ENCODE measurements around the gene MEX3D. TPM values are rescaled to one million over a fixed set of nuclear protein-coding genes. Genes with fewer than 3 reads are reported as not detected.

The MEX3D gene
- total RNA-seq, 4 donors from 2014 or later, result 18.8 to 47.8 (median 28.7) TPM

- H3K4me3 ChIP-seq, result peak overlapping the region; percentile 24 to 51
- H3K36me3 ChIP-seq, result peaks cover 0 to 6% of the 10 kb centered on the region in 2 donors
- H3K27me3 ChIP-seq, result peaks cover 77% of the 10 kb centered on the region
- H3K4me1 ChIP-seq, result peaks cover 0 to 58% (median 7%) of the 10 kb centered on the region in 3 donors
- TF ChIP-seq POLR2AphosphoS5 (IDR thresholded peaks at IDR 0.05), result peak; percentile 14
- TF ChIP-seq POLR2A (IDR thresholded peaks at IDR 0.05), result no peak
- TF ChIP-seq EP300 (IDR thresholded peaks at IDR 0.05), result no peak
- TF ChIP-seq CTCF (IDR thresholded peaks at IDR 0.05), result no peak
- no peaks in the 10 kb centered on the region for H3K9me3 ChIP-seq
- peak overlapping the region in 3 of 4 donors; percentile 86 to 88 (median 87) for H3K27ac ChIP-seq
- WGBS, 2 donors (ENCODE audit: low coverage in 1 of 2), result 0% methylated on average over 3 of the region's 46 CpGs; no CpG with 5 or more reads in 1 of the 2 donors
- ATAC-seq, result peak; percentile 95
Observed at GRCh38 chr19:1507763-1508506, 60.2 kb downstream of the MEX3D start.

- peaks cover 77% of the 10 kb centered on the region for H3K27me3 ChIP-seq
- H3K27ac ChIP-seq, result peak overlapping the region in 3 of 4 donors; percentile 86 to 88 (median 87)
- peaks cover 0 to 6% of the 10 kb centered on the region in 2 donors for H3K36me3 ChIP-seq
- peak overlapping the region in 1 of 2 donors; percentile 51 for H3K4me3 ChIP-seq
- TF ChIP-seq POLR2A (IDR thresholded peaks at IDR 0.05) (no peak), POLR2AphosphoS5 (IDR thresholded peaks at IDR 0.05) (no peak), CTCF (IDR thresholded peaks at IDR 0.05) (no peak), EP300 (IDR thresholded peaks at IDR 0.05) (no peak)
- peaks cover 0 to 54% (median 7%) of the 10 kb centered on the region in 3 donors for H3K4me1 ChIP-seq
- no peaks in the 10 kb centered on the region for H3K9me3 ChIP-seq
- ATAC-seq, result no peak
- no CpG with 5 or more reads among the region's 23 CpGs for WGBS, 2 donors (ENCODE audit: low coverage in 1 of 2)
Observed at GRCh38 chr19:1507192-1507660, 60.9 kb downstream of the MEX3D start.

GRCh38 chr19:1505991-1506881, 61.9 kb downstream of the MEX3D start:
- TF ChIP-seq POLR2AphosphoS5 (IDR thresholded peaks at IDR 0.05), result no peak
- TF ChIP-seq POLR2A (IDR thresholded peaks at IDR 0.05), result no peak
- TF ChIP-seq CTCF (IDR thresholded peaks at IDR 0.05), result no peak
- TF ChIP-seq EP300 (IDR thresholded peaks at IDR 0.05), result no peak
- no peaks in the 10 kb centered on the region for H3K9me3 ChIP-seq
- peaks cover 0 to 6% of the 10 kb centered on the region in 2 donors for H3K36me3 ChIP-seq
- H3K27me3 ChIP-seq, result peaks cover 77% of the 10 kb centered on the region
- peak overlapping the region in 1 of 4 donors; percentile 87 for H3K27ac ChIP-seq
- H3K4me3 ChIP-seq, result no peak overlapping the region
- WGBS, 2 donors (ENCODE audit: low coverage in 1 of 2), result 80 to 88% methylated on average over 3 to 21 of the region's 45 CpGs
- H3K4me1 ChIP-seq, result peaks cover 0 to 44% (median 7%) of the 10 kb centered on the region in 3 donors
- ATAC-seq, result no peak

GRCh38 chr19:1505012-1505411, 63.1 kb downstream of the MEX3D start:
- no peak overlapping the region for H3K4me3 ChIP-seq
- ATAC-seq, result no peak
- H3K36me3 ChIP-seq, result peaks cover 0 to 6% of the 10 kb centered on the region in 2 donors
- H3K9me3 ChIP-seq, result no peaks in the 10 kb centered on the region
- WGBS, 2 donors (ENCODE audit: low coverage in 1 of 2), result 66 to 68% methylated on average over 7 of the region's 8 CpGs
- no peak for TF ChIP-seq POLR2A (IDR thresholded peaks at IDR 0.05)
- TF ChIP-seq CTCF (IDR thresholded peaks at IDR 0.05), result no peak
- no peak for TF ChIP-seq POLR2AphosphoS5 (IDR thresholded peaks at IDR 0.05)
- H3K27ac ChIP-seq, result no peak overlapping the region
- peaks cover 72% of the 10 kb centered on the region for H3K27me3 ChIP-seq
- H3K4me1 ChIP-seq, result peaks cover 0 to 35% (median 7%) of the 10 kb centered on the region in 3 donors

Small RNAs within 50 kb of the gene (small RNA-seq; reads per million reads assigned to genes)
- gene AC005943.2 (0 reads per million in 4 donors), gene RN7SL477P (0 reads per million in 4 donors), gene RNU6-1223P (0 reads per million in 4 donors)

Other genes with a start within 250 kb of the MEX3D start
- gene NDUFS7, start 184.4 kb downstream of the MEX3D start, total RNA-seq, result 100 to 1,000 TPM in 1 of 4 donors, 10 to 100 TPM in 3; 77.7 to 106 (median 86.1) TPM
- 10 to 100 TPM; 10.4 to 14.7 (median 10.9) TPM for gene GAMT, start 166.8 kb downstream of the MEX3D start, total RNA-seq
- gene DAZAP1, start 160.7 kb downstream of the MEX3D start, total RNA-seq, result 10 to 100 TPM; 45.3 to 75.4 (median 64.0) TPM
- 1,000 to 10,000 TPM; 1,291 to 3,466 (median 2,344) TPM for gene RPS15, start 129.9 kb downstream of the MEX3D start, total RNA-seq
- 1 to 10 TPM in 1 of 4 donors, under 1 TPM in 3; 0.02 to 1.2 (median 0.35) TPM for gene APC2, start 118.2 kb downstream of the MEX3D start, total RNA-seq
- gene C19orf25, start 89.1 kb downstream of the MEX3D start, total RNA-seq, result 10 to 100 TPM; 20.6 to 40.0 (median 28.2) TPM
- 1 to 10 TPM in 3 of 4 donors, under 1 TPM in 1; 0.94 to 2.2 (median 2.0) TPM for gene PCSK4, start 78.0 kb downstream of the MEX3D start, total RNA-seq
- under 1 TPM in 3 of 4 donors, not detected in 1; 0.32 to 0.96 (median 0.40) TPM for gene REEP6, start 77.1 kb downstream of the MEX3D start, total RNA-seq
- 1 to 10 TPM; 1.3 to 9.7 (median 3.6) TPM for gene ADAMTSL5, start 55.3 kb downstream of the MEX3D start, total RNA-seq
- under 1 TPM in 1 of 4 donors, not detected in 3; 0.15 TPM for gene PLK5, start 44.2 kb downstream of the MEX3D start, total RNA-seq
- gene MBD3, start 24.5 kb upstream of the MEX3D start, total RNA-seq, result 100 to 1,000 TPM in 1 of 4 donors, 10 to 100 TPM in 3; 80.3 to 159 (median 95.7) TPM
- gene UQCR11, start 37.1 kb upstream of the MEX3D start, total RNA-seq, result 100 to 1,000 TPM in 1 of 4 donors, 10 to 100 TPM in 3; 78.2 to 102 (median 92.4) TPM
- 10 to 100 TPM; 21.2 to 62.0 (median 39.6) TPM for gene TCF3, start 84.3 kb upstream of the MEX3D start, total RNA-seq
- under 1 TPM in 1 of 4 donors, not detected in 3; 0.04 TPM for gene ONECUT3, start 185.2 kb upstream of the MEX3D start, total RNA-seq
- 1 to 10 TPM in 1 of 4 donors, under 1 TPM in 3; 0.27 to 1.4 (median 0.48) TPM for gene ATP8B3, start 244.0 kb upstream of the MEX3D start, total RNA-seq

All from gastroesophageal sphincter (tissue), 4 donors.